ENCODE measurements around the gene A2ML1.
"Not testable (repeated sequence)": the region's sequence is repeated elsewhere in the genome, so short reads cannot be mapped to it uniquely, and the experiment has no call there.

The A2ML1 gene

GRCh38 chr12:8822298-8822697, at the start of gene A2ML1:
Gene A2ML1, plus strand, starts transcription at chr12:8822621. Its CDS starts 31 bp downstream, at chr12:8822652.
- no peak for DNase-seq (ENCODE audit: low read depth)

GRCh38 chr12:8773461-8773860, 49.0 kb upstream of the A2ML1 start:
- DNase-seq (ENCODE audit: low read depth), result no peak

GRCh38 chr12:8779281-8779680, 43.1 kb upstream of the A2ML1 start:
- no peak for DNase-seq (ENCODE audit: low read depth)

GRCh38 chr12:8779862-8780261, 42.6 kb upstream of the A2ML1 start:
- no peak for DNase-seq (ENCODE audit: low read depth)

- DNase-seq (ENCODE audit: low read depth), result peak; percentile 35
Observed at GRCh38 chr12:8780389-8780788, 42.0 kb upstream of the A2ML1 start.

- DNase-seq (ENCODE audit: low read depth), result no peak
Observed at GRCh38 chr12:8781381-8782127, 40.9 kb upstream of the A2ML1 start.

- DNase-seq (ENCODE audit: low read depth), result no peak
Observed at GRCh38 chr12:8784290-8784888, 38.0 kb upstream of the A2ML1 start.

GRCh38 chr12:8785499-8785898, 36.9 kb upstream of the A2ML1 start:
- DNase-seq (ENCODE audit: low read depth), result no peak

- not testable (repeated sequence) for DNase-seq (ENCODE audit: low read depth)
Observed at GRCh38 chr12:8787206-8787605, 35.2 kb upstream of the A2ML1 start.

GRCh38 chr12:8788706-8789105, 33.7 kb upstream of the A2ML1 start:
- not testable (repeated sequence) for DNase-seq (ENCODE audit: low read depth)

- not testable (repeated sequence) for DNase-seq (ENCODE audit: low read depth)
Observed at GRCh38 chr12:8789341-8790013, 32.9 kb upstream of the A2ML1 start.

- not testable (repeated sequence) for DNase-seq (ENCODE audit: low read depth)
Observed at GRCh38 chr12:8793226-8793625, 29.2 kb upstream of the A2ML1 start.

- DNase-seq (ENCODE audit: low read depth), result not testable (repeated sequence)
Observed at GRCh38 chr12:8794611-8795010, 27.8 kb upstream of the A2ML1 start.

GRCh38 chr12:8796831-8797626, 25.4 kb upstream of the A2ML1 start:
- DNase-seq (ENCODE audit: low read depth), result no peak

- not testable (repeated sequence) for DNase-seq (ENCODE audit: low read depth)
Observed at GRCh38 chr12:8801213-8801612, 21.2 kb upstream of the A2ML1 start.

GRCh38 chr12:8804833-8805232, 17.6 kb upstream of the A2ML1 start:
- not testable (repeated sequence) for DNase-seq (ENCODE audit: low read depth)

GRCh38 chr12:8805487-8805886, 16.9 kb upstream of the A2ML1 start:
- DNase-seq (ENCODE audit: low read depth), result not testable (repeated sequence)

- peak; percentile 33 for DNase-seq (ENCODE audit: low read depth)
Observed at GRCh38 chr12:8807084-8807483, 15.3 kb upstream of the A2ML1 start.

GRCh38 chr12:8810112-8810511, 12.3 kb upstream of the A2ML1 start:
- DNase-seq (ENCODE audit: low read depth), result not testable (repeated sequence)

GRCh38 chr12:8813572-8814357, 8.7 kb upstream of the A2ML1 start:
- DNase-seq (ENCODE audit: low read depth), result no peak

GRCh38 chr12:8816448-8817050, 5.9 kb upstream of the A2ML1 start:
- DNase-seq (ENCODE audit: low read depth), result no peak

All from EH (cell line).